HepG2 (cell line): ENCODE data around the gene AP4M1. TPM values are rescaled to one million over a fixed set of nuclear protein-coding genes. Genes with fewer than 3 reads are reported as not detected.

ENCODE experiments used
- ARID5B ChIP-seq: IDR thresholded peaks from 2 replicates; pipeline ENCODE4 v1.4.0; 2020; ENCODE audit warnings: mild to moderate bottlenecking, missing genetic modification reagents
- CREM ChIP-seq, 2 experiments: sonication (generic) in 1 of 2; formaldehyde crosslinking in 1 of 2; IDR thresholded peaks; 2 replicates each; pipeline versions ENCODE4 v1.4.0 to v1.6.1; 2016 to 2020; ENCODE audit warnings: antibody characterized with exemption in 1 of 2, mild to moderate bottlenecking in 1 of 2, missing genetic modification reagents in 1 of 2
- DMAP1 ChIP-seq: IDR thresholded peaks from 2 replicates; pipeline ENCODE4 v1.6.1; 2016
- FOXC1 ChIP-seq: sonication (generic); formaldehyde crosslinking; IDR thresholded peaks from 2 replicates; pipeline ENCODE4 v1.8.0; 2022; ENCODE audit warnings: mild to moderate bottlenecking, missing genetic modification reagents, borderline replicate concordance
- GTF2F1 ChIP-seq: fragments of 150-350 bp; IDR thresholded peaks from 2 replicates; pipeline ENCODE4 v1.6.1; 2014; ENCODE audit warnings: low read length
- HDAC2 ChIP-seq: sonication (generic); formaldehyde crosslinking; IDR thresholded peaks from 2 replicates; pipeline ENCODE4 v1.4.0; 2020; ENCODE audit warnings: missing genetic modification reagents
- MAF1 ChIP-seq: sonication (generic); formaldehyde crosslinking; IDR thresholded peaks from 2 replicates; pipeline ENCODE4 v1.5.0; 2020; ENCODE audit warnings: missing genetic modification reagents, borderline replicate concordance
- MED13 ChIP-seq: sonication (generic); formaldehyde crosslinking; IDR thresholded peaks from 2 replicates; pipeline ENCODE4 v1.5.0; 2020; ENCODE audit warnings: missing genetic modification reagents
- MEIS2 ChIP-seq: sonication (generic); formaldehyde crosslinking; IDR thresholded peaks from 2 replicates; pipeline ENCODE4 v1.9.0; 2021; ENCODE audit warnings: mild to moderate bottlenecking, missing genetic modification reagents
- NAIF1 ChIP-seq: sonication (generic); formaldehyde crosslinking; IDR thresholded peaks from 2 replicates; pipeline ENCODE4 v1.5.0; 2020; ENCODE audit warnings: mild to moderate bottlenecking, missing genetic modification reagents, borderline replicate concordance
- NFYB ChIP-seq: sonication (generic); formaldehyde crosslinking; IDR thresholded peaks from 2 replicates; pipeline ENCODE4 v1.4.0; 2020; ENCODE audit warnings: missing genetic modification reagents
- RAD51 ChIP-seq: fragments of 450-650 bp; IDR thresholded peaks from 2 replicates; pipeline ENCODE4 v1.6.1; 2016; ENCODE audit warnings: borderline replicate concordance
- REXO4 ChIP-seq: sonication (generic); formaldehyde crosslinking; IDR thresholded peaks from 2 replicates; pipeline ENCODE4 v1.8.0; 2022; ENCODE audit warnings: missing genetic modification reagents, mild to moderate bottlenecking, borderline replicate concordance
- SMARCC2 ChIP-seq: fragments of 450-650 bp; IDR thresholded peaks from 2 replicates; pipeline ENCODE4 v1.6.1; 2017; ENCODE audit warnings: antibody characterized with exemption, mild to moderate bottlenecking
- SSRP1 ChIP-seq: IDR thresholded peaks from 2 replicates; pipeline ENCODE4 v1.6.1; 2016; ENCODE audit warnings: control low read depth
- ZFP90 ChIP-seq: sonication (generic); formaldehyde crosslinking; IDR thresholded peaks from 2 replicates; pipeline ENCODE4 v1.8.0; 2022; ENCODE audit warnings: missing genetic modification reagents, mild to moderate bottlenecking, inconsistent platforms, borderline replicate concordance
- ZMAT3 ChIP-seq: sonication (generic); formaldehyde crosslinking; conservative IDR thresholded peaks from 2 replicates; pipeline ENCODE4 v1.7.0; 2021; ENCODE audit warnings: missing genetic modification reagents
- ZNF20 ChIP-seq: sonication (generic); formaldehyde crosslinking; IDR thresholded peaks from 2 replicates; pipeline ENCODE4 v1.4.0; 2020; ENCODE audit warnings: mild to moderate bottlenecking, moderate library complexity, missing genetic modification reagents
- ZNF232 ChIP-seq: sonication (generic); formaldehyde crosslinking; IDR thresholded peaks from 2 replicates; pipeline ENCODE4 v1.4.0; 2020; ENCODE audit warnings: missing genetic modification reagents, borderline replicate concordance
- ZNF253 ChIP-seq: sonication (generic); formaldehyde crosslinking; IDR thresholded peaks from 2 replicates; pipeline ENCODE4 v1.8.0; 2022; ENCODE audit warnings: mild to moderate bottlenecking, missing genetic modification reagents, borderline replicate concordance
- ZNF441 ChIP-seq: sonication (generic); formaldehyde crosslinking; IDR thresholded peaks from 2 replicates; pipeline ENCODE4 v1.7.0; 2021; ENCODE audit warnings: missing genetic modification reagents, borderline replicate concordance
- ZNF709 ChIP-seq: sonication (generic); formaldehyde crosslinking; IDR thresholded peaks from 2 replicates; pipeline ENCODE4 v1.5.0; 2020; ENCODE audit warnings: mild to moderate bottlenecking, missing genetic modification reagents
- polyA plus RNA-seq, 8 experiments: library from polyadenylated mRNA; depleted of rRNA in 3 of 8; stranded (reverse) in 7 of 8; unstranded in 1 of 8; fragments of >200 nt; fragmentation: Illumina TruSeq in 4 of 8; extraction: Trizol in 4 of 8; gene quantifications; 2 replicates each; pipeline versions ENCODE4 v1.2.1 to v1.2.3, GENCODE V29; 2011 to 2016; ENCODE audit warnings: low read depth in 4 of 8, missing spikeins in 1 of 8, mixed read lengths in 1 of 8; ENCODE audit not compliant: insufficient read depth in 1 of 8
- total RNA-seq, 5 experiments: library from RNA; depleted of rRNA; stranded (reverse); fragments of >200 nt; fragmentation: Illumina TruSeq; extraction: Trizol; gene quantifications; 2 replicates each; pipeline ENCODE4 v1.2.3, GENCODE V29; 2016; ENCODE audit warnings: low read depth in 1 of 5
- TF ChIP-seq, protein P1 (sequence below): sonication (generic); formaldehyde crosslinking; IDR thresholded peaks from 2 replicates; pipeline ENCODE4 v1.4.0; 2020; ENCODE audit warnings: mild to moderate bottlenecking, missing genetic modification reagents
- TF ChIP-seq, protein P2 (sequence below): sonication (generic); formaldehyde crosslinking; IDR thresholded peaks from 2 replicates; pipeline ENCODE4 v1.9.0; 2021; ENCODE audit warnings: missing genetic modification reagents, borderline replicate concordance

The AP4M1 gene
- total and polyA plus RNA-seq, 2 of the 13 experiments (the other 11 are each of a cell fraction or from before 2014, with no cell fraction given): 6.3 to 9.7 TPM

DNA sequence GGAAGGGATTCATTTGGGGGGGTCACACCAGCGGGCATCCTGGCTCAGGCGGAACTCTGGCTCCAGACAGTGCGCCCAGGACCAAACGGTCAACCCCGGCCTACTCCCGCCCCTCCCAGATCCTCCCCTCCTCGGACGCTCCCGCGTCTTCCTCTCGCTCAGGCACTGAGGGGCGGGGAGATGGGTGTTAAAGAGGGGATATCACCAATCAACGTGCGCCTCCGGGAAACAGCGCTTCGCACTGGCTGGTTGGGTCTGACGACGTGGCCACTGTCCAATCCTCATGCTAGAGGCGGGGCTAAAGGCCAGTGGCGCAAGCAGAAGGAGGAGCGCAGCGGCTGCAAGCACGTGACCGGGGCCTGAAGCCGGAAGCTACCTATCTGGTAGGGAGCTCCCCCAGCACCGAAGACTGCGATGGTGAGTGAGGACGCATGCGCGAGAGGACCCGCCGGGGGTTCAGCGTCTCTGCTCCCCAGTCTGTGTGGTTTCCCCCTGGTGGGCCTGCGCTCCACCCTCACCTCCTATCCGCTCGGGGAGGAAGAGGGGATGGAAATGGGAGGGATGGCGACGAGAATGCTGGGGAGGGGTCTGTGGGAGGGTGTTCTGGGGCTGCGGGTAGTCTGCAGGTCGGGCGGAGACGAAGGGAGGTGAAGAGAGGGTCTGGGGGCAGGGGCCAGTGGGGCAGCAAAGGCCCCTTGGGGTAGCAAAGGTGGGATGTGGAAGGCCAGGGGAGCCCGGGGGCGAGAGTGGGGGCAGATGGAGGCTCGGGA is 47.3 kb downstream of the AP4M1 start, which contains the start of gene LAMTOR4 (continued):
- TF ChIP-seq NAIF1 (CRISPR knock-in tag): no peak
- peak; percentile 93 for TF ChIP-seq RAD51
- peak; percentile 71 for TF ChIP-seq DMAP1
- TF ChIP-seq GTF2F1: no peak
- peak; percentile 95 for TF ChIP-seq NFYB (CRISPR knock-in tag)
- TF ChIP-seq CREM (IDR thresholded peaks at IDR 0.05): peak; percentile 75; the same call in 1 of the 2 replicates
- no peak for TF ChIP-seq CREM (CRISPR knock-in tag; IDR thresholded peaks at IDR 0.05)
- 0 out of 2 replicates have a peak, but pooled peaks have one; percentile 67 for TF ChIP-seq ZMAT3
- no peak for TF ChIP-seq SSRP1 (CRISPR knock-in tag)
- no peak for TF ChIP-seq ZNF709 (CRISPR knock-in tag)
- peak; percentile 37; the same call in 1 of the 2 replicates for TF ChIP-seq MED13 (CRISPR knock-in tag)
- TF ChIP-seq MEIS2 (CRISPR knock-in tag): 0 out of 2 replicates have a peak, but pooled peaks have one; percentile 44
- TF ChIP-seq, protein P1, sequence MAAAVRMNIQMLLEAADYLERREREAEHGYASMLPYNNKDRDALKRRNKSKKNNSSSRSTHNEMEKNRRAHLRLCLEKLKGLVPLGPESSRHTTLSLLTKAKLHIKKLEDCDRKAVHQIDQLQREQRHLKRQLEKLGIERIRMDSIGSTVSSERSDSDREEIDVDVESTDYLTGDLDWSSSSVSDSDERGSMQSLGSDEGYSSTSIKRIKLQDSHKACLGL (CRISPR knock-in tag): no peak
- no peak for TF ChIP-seq MAF1
- 0 out of 2 replicates have a peak, but pooled peaks have one; percentile 30 for TF ChIP-seq FOXC1
- TF ChIP-seq ARID5B (CRISPR knock-in tag): no peak
- TF ChIP-seq ZNF20 (CRISPR knock-in tag): no peak
- peak; percentile 56; the same call in 1 of the 2 replicates for TF ChIP-seq HDAC2 (CRISPR knock-in tag)
- TF ChIP-seq SMARCC2: no peak
- TF ChIP-seq, protein P2, sequence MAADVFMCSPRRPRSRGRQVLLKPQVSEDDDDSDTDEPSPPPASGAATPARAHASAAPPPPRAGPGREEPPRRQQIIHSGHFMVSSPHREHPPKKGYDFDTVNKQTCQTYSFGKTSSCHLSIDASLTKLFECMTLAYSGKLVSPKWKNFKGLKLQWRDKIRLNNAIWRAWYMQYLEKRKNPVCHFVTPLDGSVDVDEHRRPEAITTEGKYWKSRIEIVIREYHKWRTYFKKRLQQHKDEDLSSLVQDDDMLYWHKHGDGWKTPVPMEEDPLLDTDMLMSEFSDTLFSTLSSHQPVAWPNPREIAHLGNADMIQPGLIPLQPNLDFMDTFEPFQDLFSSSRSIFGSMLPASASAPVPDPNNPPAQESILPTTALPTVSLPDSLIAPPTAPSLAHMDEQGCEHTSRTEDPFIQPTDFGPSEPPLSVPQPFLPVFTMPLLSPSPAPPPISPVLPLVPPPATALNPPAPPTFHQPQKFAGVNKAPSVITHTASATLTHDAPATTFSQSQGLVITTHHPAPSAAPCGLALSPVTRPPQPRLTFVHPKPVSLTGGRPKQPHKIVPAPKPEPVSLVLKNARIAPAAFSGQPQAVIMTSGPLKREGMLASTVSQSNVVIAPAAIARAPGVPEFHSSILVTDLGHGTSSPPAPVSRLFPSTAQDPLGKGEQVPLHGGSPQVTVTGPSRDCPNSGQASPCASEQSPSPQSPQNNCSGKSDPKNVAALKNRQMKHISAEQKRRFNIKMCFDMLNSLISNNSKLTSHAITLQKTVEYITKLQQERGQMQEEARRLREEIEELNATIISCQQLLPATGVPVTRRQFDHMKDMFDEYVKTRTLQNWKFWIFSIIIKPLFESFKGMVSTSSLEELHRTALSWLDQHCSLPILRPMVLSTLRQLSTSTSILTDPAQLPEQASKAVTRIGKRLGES (CRISPR knock-in tag): no peak
- TF ChIP-seq ZFP90 (CRISPR knock-in tag): no peak; the same call in 1 of the 2 replicates
- no peak for TF ChIP-seq REXO4
- no peak for TF ChIP-seq ZNF441
- TF ChIP-seq ZNF253 (CRISPR knock-in tag): no peak
- peak; percentile 83; the same call in 1 of the 2 replicates for TF ChIP-seq ZNF232
